ENCODE data around the gene MYL10.

DNA sequence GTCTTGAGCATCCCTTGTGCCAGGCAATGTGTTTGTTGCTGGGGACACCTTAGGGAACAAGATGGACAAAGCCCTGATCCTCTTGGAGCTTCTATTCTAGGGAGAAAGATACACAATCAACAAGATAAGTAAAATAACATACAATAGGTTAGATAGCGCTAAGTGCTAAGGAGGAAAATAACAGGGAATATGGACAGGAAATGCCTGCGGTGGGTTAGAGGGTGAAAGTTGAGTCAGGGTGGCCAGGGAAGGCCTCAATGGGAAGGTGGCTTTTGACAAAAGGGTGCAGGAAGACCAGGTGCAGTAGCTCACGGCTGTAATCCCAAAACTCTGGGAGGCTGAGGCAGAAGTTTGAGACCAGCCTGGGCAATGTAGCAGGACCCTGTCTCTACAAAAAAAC is 38.3 kb upstream of the MYL10 start:
- TF ChIP-seq, protein P1, sequence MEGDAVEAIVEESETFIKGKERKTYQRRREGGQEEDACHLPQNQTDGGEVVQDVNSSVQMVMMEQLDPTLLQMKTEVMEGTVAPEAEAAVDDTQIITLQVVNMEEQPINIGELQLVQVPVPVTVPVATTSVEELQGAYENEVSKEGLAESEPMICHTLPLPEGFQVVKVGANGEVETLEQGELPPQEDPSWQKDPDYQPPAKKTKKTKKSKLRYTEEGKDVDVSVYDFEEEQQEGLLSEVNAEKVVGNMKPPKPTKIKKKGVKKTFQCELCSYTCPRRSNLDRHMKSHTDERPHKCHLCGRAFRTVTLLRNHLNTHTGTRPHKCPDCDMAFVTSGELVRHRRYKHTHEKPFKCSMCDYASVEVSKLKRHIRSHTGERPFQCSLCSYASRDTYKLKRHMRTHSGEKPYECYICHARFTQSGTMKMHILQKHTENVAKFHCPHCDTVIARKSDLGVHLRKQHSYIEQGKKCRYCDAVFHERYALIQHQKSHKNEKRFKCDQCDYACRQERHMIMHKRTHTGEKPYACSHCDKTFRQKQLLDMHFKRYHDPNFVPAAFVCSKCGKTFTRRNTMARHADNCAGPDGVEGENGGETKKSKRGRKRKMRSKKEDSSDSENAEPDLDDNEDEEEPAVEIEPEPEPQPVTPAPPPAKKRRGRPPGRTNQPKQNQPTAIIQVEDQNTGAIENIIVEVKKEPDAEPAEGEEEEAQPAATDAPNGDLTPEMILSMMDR (IDR thresholded peaks at IDR 0.05): no peak
- TF ChIP-seq POLR2A (IDR thresholded peaks at IDR 0.05; ENCODE audit: low read depth): no peak
- no peak for TF ChIP-seq EP300 (IDR thresholded peaks at IDR 0.05)
- TF ChIP-seq POLR2AphosphoS5 (IDR thresholded peaks at IDR 0.05): no peak
